SW 1271 (cell line): ENCODE measurements around the gene EEF1E1.

Experiments
- DNase-seq, 2 experiments: peaks; one replicate each; lab custom pipeline; 2025; lab: John Stamatoyannopoulos, UW

The EEF1E1 gene

DNA sequence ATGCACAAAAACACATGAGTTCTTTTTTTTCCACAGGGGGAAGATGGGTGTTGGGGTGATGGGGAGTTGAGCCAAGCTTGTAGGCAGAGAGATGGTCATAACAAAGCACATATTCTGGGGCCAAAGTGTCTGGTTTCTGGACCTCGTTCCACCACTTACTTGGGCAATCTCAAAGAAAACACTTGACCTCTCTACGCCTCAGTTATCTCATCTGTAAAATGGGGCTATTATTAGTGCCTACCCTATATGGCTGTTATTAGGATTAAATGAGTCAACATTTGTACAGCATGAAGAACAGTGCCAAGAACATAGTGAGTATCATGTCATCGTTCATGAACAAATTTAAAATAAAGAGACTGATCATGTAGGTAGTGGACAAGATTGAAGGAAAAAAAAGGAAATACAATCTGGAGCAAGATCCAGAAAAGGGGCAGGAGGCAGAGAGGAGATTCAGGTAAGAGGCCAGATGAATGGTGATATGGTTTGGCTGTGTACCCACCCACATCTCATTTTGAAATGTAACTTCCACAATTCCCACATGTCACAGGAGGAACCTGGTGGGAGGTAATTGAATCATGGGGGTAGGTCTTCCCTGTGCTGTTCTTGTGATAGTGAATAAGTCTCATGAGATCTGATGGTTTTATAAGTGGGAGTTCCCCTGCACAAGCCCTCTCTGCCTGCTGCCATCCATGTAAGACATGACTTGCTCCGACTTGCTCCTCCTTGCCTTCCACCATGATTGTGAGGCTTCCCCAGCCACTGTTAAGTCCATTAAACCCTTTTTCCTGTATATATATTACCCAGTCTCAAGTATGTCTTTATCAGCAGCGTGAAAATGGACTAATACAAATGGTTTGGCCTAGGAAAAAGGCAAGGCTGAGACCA, 14.2 kb downstream of the EEF1E1 start:
- no peak for DNase-seq

DNA sequence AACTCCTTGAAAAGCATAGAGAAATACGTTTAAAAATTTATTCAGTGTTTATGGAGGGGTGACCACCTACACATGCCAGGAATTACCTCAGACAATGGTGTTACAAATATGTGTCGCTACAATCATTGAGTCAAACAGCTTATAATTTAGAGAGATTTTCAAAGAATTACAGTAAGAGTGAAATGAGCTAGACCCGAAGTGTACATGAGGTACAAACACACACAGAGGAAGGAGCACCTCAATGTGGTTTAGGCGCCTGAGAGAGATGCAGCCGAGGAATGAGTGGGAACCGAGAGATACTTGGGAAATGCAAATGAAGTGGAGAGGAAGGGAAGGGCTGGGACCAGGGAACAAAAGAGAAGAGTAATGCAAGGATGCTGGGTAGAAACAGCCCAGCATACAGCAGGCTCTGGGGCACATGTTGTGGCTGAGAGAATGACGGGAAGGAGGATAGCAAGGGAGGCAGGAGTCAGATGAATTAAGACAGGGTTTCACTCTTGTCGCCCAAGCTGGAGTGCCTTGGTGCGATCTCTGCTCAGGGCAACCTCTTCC, 15.5 kb downstream of the EEF1E1 start:
- no peak for DNase-seq

DNA sequence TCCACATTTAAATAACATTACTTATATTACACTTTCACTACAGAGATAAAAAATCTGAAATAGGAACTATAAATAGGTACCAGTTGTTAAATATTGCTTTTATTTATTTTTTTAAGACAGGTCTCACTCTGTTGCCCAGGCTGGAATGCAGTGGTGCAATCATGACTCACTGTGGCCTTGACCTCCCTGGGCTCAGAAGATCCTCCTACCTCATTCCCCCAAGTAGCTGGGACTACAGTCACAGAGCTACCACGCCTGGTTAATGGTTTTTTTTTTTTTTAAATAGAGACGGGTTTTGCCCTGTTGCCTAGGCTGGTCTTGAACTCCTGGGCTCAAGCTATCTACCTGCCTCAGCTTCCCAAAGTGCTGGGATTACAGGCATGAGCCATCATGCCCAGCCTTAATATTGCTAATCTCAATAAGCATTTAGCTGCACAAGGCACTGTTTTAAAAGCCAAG, 17.3 kb downstream of the EEF1E1 start:
- DNase-seq: peak; percentile 86 to 92

DNA sequence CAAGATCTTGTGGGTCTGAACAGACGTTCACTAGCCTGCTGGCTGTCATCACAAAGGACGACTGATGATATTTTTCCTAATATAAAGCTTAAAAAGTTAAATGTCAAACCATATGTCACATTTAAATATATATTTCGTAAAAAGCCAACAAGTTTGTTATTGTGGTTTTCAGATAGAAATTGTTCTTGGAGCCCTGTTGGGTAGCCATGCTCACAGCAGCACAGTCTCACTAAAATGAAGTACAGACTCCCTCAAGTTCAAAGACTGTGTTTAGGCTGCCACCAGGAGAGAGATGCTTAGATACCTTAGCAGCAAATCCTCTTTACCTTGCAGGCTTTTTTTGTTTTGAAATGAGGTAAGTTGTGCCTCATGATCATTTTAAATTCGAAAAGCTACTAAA, 17.8 kb downstream of the EEF1E1 start:
- no peak for DNase-seq

DNA sequence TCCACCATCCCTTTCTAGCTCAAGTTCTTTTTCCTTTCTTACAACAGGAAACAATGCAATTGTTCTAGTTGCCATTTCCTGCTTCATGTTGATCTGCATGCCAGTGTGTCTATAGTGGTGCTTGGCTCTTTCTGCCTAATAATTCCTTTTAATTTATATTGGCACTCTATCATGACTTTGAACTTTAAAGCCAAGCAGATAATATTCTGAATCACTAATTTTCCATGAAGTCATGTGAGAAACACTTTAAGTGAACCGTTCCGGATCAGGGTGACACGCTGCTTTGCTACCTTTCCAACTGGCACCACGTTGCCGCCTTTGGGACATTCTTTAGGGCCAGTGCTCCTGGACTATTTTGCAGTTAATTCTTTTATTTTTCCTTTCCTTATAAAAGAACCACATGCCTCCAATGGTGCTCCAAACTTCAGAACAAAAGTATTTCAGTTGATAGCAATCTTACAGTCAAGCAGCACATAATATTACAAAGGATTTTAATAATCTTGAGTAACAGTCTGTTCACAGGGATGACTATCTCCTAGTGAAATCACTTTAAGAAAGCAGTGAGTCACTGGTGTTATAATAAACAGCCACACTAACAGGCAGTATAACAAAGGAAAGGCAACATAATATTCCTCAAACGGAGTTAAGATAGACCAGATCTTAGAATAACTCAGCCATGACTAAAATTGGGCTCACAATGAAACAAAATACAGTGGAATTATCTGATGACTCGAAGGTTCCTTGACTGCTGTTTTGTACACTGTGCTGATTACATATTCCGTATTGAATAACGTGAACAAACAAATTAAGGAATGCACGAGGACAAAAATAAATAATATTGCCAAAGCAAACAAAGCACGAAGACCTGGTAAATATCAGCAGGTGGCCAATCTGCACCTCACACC, 19.1 kb downstream of the EEF1E1 start:
- peak; percentile 32 to 88 for DNase-seq

DNA sequence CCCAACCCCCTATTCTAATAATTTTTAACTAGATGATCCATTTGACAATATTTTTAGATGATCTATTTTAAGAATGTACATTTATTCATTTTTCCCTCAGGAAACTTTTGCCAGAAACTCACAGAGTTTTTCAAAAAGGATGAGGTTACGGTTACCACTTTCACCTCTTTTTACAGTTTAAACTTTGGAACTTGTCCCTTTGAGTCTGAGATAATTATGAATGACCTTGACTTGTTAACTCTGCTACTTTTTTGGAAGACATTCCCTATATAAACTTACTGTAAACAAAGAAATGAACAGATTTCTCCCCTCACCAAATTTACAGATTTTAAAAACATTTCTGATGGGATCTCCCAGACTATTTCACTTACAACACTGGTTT, 19.8 kb downstream of the EEF1E1 start:
- no peak for DNase-seq

DNA sequence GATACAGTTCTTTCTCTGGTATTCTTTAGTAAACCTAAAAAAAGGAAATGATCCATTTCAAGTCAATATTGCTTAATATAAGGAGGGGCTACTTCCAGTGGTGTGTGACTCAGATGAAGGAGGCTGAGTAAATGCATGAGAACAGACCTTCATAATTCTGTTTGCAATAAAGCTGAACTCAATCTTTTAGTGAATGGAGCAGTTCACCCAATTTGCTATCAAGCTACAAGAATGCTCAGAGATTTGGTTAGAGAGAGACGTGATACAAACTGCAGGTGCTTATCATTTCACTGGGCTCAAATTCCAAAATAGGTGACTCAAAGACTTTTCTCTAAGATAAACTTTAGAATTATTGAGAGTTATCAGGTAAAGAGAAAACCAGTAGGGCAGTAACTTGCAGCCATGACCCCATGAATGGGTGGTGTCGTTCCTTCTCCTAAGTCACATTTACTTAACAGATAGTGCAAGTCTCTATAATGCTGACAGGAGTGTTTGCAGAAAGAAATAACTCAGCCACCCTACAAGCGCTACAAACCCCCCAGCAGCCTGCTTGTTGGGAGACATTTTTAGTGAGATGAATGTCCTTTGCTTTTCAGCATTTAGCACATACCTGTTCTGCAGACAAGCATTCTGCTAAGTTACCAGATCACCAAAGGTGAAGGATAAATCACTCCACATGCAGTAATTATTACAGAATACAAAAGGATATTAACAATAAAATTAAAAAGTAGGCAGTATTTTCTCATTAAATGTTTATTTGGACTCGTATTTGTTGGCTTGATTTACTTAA, 21.8 kb downstream of the EEF1E1 start:
- DNase-seq: peak in 1 of 2 experiments; percentile 59

DNA sequence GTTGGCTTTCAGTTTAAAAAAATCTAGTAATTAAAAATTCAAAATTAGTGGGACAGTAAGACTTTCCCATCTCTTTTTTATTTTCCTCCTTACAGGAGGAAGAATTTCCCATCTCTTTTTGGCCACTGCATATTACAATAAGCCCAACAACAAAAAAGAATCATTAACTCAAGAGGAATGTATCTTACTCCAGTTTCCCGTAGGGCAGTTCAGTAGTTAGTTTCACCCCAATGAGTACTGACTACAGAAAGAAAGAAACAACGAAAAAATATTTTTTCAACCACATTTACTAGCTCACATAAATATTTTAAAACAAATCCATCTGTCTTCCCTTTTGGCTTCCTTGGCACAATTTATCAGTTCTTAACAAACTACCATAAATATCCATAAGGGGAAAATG, 23.2 kb downstream of the EEF1E1 start:
- no peak for DNase-seq

DNA sequence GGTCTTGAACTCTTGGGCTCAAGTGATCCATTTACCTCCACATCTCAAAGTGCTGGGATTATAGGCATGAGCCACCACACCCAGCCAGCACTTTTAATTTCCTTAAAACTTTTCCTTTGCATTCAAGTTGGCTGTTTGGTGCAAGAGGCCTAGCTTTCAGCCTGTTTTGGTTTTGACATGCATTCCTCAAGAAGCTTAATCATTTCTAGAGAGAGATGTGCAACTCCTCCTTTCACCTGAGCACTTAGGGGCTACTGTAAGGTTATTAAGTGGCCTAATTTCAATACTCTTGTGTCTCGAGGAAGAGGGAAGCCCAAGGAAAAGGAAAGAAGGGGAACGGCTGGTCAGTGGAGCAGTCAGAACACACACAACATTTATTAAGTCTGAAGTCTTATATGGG, 24.4 kb downstream of the EEF1E1 start:
- no peak for DNase-seq

DNA sequence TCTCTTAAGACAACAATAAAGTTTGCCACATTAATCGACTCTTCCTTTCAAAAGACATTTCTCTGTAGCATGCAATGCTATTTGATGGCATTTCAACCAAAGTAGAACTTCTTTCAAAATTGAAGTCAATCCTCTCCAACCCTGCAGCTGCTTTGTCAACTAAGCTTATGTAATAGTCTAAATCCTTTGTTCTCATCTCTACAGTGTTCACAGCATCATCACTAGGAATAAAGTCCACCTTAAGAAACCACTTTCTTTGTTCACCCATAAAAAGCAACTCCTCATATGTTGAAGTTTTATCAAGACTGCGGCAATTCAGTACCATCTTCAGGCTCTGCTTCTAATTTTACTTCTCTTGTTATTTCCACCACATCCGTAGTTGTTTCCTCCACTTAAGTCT, 26.6 kb downstream of the EEF1E1 start:
- no peak for DNase-seq

DNA sequence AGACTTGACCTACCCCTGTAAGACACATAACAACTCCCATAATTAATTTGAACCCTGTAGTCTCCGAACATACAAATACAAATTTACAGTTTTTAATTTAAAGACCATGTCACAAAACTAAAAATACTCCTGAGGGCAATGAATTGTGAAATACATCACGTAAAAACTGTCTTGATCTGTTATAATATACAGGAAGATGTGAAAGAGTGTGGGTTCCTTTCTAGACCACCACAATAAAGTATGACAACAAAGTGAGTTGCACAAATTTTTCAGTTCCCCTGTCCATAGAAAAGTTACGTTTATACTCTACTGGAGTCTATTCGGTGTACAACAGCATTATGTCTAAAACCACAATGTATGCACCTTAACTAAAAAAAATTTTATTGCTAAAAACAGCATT, 27.2 kb downstream of the EEF1E1 start:
- no peak for DNase-seq

DNA sequence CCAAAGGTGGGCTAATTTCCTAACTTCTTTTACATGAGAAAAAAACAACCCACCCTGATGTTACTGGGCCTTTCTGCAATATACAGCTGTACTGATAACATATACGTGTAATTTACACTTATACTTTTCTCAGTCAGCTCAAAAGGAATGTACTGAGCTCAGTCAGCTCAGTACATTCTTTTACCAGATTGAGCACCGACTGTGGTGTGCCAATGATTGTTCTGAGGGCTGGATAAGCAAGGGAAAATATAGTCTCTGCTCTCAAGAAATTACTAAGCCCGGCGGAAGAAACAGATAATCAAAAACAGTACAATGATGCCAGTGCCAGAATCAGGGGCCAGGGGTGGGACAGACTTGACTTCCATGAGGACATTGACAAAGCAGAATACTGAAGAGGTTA, 28.1 kb downstream of the EEF1E1 start:
- no peak for DNase-seq

DNA sequence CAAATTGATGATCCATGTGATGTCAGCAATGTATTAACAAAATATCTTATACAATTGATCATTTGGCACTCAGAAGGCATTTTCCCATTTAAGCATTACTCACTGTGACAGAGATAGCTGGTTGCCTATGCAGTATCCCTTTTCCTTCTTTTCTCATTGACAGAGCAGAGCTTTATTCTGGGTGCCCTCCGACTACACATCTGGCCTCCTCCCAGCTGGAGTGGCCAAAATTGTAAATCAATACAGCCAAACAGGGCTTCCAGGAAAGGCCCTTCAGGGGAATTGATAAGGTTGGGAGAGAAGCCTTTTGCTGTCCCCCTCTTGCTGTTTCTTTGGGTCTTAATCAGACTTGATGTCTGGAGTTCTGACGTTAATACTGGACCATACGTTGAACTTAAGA, 28.6 kb downstream of the EEF1E1 start:
- no peak for DNase-seq

DNA sequence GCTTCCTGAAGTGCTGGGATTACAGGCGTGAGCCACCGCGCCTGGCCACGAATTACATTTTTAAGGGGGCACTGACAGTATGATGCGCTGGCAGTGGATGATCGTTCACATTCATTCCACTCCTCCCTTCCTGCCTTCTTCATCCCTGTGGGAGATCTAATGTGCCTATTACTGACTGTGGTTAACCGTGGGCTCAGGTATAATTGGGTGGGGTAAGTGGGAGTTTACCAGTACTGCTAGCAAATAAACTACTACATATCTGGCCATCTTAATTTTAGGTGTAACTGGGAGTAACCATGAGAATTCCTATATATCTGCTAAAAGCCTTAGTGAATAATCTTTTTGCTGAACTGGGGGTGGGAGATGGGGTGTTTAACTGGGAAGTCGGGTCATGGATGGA, 31.6 kb downstream of the EEF1E1 start:
- no peak for DNase-seq

DNA sequence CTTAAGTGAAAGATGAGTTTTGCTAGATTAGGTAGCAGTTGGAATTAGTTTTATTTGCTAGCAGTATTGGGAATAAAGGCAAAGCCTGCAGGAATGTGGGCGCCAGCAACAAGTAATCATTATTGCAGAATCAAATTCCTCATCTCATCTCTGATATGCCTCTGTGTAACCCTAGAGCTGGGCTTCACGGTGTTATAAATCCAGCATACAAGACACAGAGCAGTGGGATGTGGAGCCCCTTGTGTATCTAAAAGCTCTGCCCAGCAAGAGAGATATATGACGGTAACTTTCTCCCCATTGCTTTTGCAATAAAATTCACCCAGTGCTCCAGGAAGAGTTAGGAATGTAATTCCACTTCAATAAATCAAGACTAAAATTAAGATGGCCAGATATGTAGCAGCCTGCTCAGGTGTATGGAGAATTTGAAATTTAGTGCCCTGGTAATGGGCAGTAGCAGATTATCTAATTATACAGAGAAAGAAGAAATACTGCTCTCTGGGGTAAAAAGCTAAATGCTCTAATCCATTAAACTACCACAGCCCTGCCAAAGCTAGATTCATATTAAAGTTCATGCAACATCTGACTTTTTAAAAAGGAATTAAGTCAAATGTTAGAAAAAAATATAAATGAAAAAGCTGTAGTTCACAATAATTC, 32.6 kb downstream of the EEF1E1 start:
- DNase-seq: no peak

DNA sequence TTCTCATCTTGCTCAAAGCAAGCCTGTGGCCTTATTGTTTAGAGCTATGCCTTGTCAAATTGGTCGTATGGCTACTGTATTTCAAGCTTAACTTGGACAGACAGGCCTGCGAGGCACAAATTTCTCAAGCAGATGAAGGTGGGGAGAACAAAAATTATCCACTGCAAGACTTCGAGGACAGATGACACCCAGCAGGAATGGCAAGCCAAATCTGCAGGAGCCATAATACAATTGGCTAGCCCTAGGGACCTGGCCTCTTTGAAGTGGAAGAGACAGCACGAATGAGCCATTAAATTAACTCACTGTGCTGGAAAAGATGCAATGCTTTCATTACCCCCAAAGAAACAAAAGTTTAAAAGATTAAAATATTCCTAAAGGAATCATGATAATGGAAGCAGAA, 33.2 kb downstream of the EEF1E1 start:
- no peak for DNase-seq

DNA sequence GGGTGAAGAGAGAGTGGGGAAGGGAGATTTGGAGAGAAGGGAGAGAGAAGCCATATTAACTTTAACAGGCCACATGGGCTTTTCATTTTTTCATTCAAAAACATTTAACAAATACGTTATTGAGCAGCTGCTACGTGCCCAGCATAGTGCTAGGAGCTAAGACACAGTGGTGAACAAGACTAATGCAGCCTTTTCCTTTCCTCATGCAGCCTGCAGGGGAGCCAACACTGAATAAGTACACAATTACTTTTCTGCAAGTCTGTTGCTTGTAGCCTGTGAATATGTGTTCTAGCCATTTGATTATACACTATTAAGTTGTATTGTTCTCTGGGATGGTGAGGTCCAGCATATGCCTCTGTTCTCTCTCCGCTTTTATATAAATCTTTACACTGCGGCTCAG, 36.2 kb downstream of the EEF1E1 start:
- no peak for DNase-seq

DNA sequence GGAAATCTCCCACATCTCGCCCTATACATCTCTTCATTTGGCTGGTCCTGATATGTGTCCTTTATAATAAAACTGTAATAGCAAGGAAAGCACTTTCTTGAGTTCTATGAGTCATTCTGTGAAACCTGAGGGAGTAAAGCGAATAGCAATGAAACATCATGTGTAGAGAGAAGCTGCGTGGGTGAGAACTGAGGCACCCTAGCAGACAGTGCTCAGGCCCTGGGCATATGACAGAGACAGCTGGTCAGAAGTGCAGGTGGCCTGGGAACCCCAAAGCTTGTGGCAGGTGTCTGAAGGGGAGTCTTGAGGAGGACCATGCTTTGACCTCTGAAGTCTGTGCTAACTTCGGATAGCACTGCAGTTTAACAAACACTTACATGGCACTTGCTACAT, 36.8 kb downstream of the EEF1E1 start:
- no peak for DNase-seq

DNA sequence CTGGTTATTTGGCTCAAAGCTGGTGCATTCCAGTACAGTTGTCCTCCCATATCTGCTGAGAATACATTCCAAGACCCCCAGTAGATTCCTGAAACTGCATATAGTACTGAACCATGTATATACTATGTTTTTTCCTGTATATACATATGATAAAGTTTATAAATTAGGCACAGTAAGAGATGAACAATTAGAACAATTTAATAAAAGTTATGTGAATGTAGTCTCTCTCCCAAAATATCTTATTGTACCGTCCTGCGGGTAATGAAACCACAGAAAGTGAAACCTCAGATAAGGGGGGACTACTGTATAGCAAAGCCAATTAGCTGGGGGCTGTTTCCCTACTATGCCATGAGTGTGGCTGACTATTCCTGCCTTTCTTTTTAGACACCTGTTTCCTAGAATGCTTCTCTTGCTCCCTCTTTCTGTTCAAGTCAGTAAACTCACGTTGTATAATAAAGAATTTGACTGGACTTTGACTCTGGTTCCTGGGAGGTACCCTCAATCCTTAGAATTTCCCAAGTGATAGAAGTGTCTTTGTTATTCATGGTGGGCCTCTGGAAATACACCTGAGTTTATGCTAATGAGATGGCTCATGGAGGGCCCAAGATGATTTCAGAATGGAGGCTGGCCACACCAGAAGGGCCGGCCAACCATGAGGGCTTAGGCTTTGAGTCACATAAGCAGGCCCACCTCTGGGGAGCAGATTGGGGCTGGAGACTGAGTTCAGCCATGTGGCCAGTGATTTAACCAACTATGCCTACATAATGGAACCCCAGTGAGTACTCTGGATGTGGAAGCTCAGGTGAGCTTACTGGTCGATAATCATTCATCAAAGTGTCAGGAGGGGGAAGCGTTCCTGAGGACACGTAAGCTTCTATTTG, 37.5 kb downstream of the EEF1E1 start:
- no peak for DNase-seq
